Measurements from ENCODE around the gene DNAH6. TPM values are rescaled to one million over a fixed set of nuclear protein-coding genes. Genes with fewer than 3 reads are reported as not detected.

DNAH6 gene
- total and polyA plus RNA-seq, 10 of the 15 experiments (the other 5 are each of a cell fraction or from before 2014, with no cell fraction given) = 0.07 to 1.0 (median 0.29) TPM

DNA sequence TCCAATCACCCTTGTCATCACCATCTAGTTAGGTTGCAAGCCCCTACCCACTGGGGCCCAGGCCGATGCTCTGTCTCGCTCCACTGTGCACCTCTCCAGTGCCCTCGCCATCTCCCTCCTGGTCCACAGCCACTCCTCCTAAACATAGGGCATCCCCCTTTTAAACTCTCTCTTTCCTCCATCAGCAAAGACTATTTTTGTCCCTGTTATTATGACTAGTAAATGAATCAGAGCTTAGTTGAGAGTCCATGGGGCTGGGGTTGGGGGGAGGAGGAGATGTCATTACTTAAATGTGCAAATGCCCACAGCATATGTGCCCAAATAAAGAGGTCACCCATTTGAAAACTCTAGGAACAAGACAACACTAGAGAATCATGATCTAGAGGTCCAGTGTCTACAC lies 197.1 kb downstream of the DNAH6 start (continued):
- no peak for TF ChIP-seq ZNF687 (IDR thresholded peaks at IDR 0.05)
- no peak for TF ChIP-seq HDAC6 (IDR thresholded peaks at IDR 0.05; ENCODE audit: unreplicated experiment)
- no peak for TF ChIP-seq ZNF24 (IDR thresholded peaks at IDR 0.05)
- TF ChIP-seq ASH2L (IDR thresholded peaks at IDR 0.05; ENCODE audit: borderline replicate concordance, low read depth) = no peak
- TF ChIP-seq CBX3 (IDR thresholded peaks at IDR 0.05; ENCODE audit: borderline replicate concordance, low read depth) = no peak
- no peak for TF ChIP-seq IKZF2 (IDR thresholded peaks at IDR 0.05)
- no peak for TF ChIP-seq PAX8 (IDR thresholded peaks at IDR 0.05)

DNA sequence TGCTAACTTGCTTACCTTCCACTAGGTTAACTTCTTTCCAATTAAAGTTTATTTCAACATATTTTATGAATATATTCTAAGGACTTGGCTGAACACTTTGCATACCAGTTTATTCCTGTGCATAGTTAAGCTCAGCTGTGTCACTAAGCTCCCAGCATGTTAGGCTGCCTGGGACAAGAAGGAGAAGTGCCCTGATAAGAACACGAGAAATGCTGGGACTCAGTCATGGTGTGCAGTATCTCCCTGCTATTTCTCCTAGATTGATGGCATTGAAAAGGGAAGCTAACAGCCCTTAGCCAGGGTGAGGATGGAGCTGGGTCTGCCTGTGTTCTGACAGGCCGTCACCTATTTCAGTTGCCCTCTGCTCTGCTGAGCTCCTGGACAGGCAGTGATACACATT lies 200.3 kb downstream of the DNAH6 start:
- no peaks in the 10 kb centered on the region for H4K20me1 ChIP-seq (ENCODE audit: control insufficient read depth, insufficient read depth)
- no peaks in the 10 kb centered on the region; a peak in 1 of 4 replicates for H3K27me3 ChIP-seq (replicated peaks in 1 of 2; ENCODE audit: control insufficient read depth in 2 of 2, insufficient read depth in 2 of 2, low read length in 1 of 2)
- no peaks in the 10 kb centered on the region for H3K36me3 ChIP-seq (ENCODE audit: control insufficient read depth in 2 of 2, insufficient read depth in 2 of 2, low read length in 1 of 2)
- RAD21 ChIA-PET (ENCODE audit: unreplicated experiment) = interaction anchor here (0.7 to 1.5 kb wide), 2 partner anchors 209 to 278 kb away, joined by 3 to 7 read pairs; no protein-coding TSS in a partner anchor
- no peak overlapping the region for H3K27ac ChIP-seq (ENCODE audit: control insufficient read depth, insufficient read depth)
- H2AFZ ChIP-seq (ENCODE audit: control insufficient read depth, low read depth, low read length) = no peak overlapping the region
- WGBS (ENCODE audit: insufficient coverage, insufficient replicate concordance, low lambda C conversion rate, missing lambda C conversion rate) = 17% methylated on average over 2 of the region's 2 CpGs
- SMC1A ChIA-PET (ENCODE audit: uncharacterized antibody, unreplicated experiment) = interaction anchor here (1.1 to 1.3 kb wide), 2 partner anchors 27 to 209 kb away, joined by 3 to 4 read pairs; no protein-coding TSS in a partner anchor
- BruUV-seq (replicated peaks) = no TSS peak
- H3K9ac ChIP-seq (ENCODE audit: control insufficient read depth, insufficient read depth, low read length) = no peak overlapping the region
- no peak overlapping the region for H3K4me3 ChIP-seq
- H3K79me2 ChIP-seq (ENCODE audit: control insufficient read depth, insufficient read depth, low read length) = no peaks in the 10 kb centered on the region
- POLR2A ChIA-PET = no interaction called here
- intact Hi-C loops (cut with micrococcal nuclease; ENCODE audit: unreplicated experiment) (no loop called here), in situ Hi-C loops (cut with MboI) (no loop called here)
- no peak overlapping the region for H3K4me2 ChIP-seq (ENCODE audit: control insufficient read depth, insufficient read depth)
- DNase-seq (ENCODE audit: low read depth, low spot score) (no peak), FAIRE-seq (no peak), ATAC-seq (no peak)
- no peaks in the 10 kb centered on the region for H3K4me1 ChIP-seq (ENCODE audit: control insufficient read depth, insufficient read depth, low read length)
- no peaks in the 10 kb centered on the region for H3K9me3 ChIP-seq (replicated peaks; ENCODE audit: control insufficient read depth, insufficient read depth, low read length)
- CTCF ChIA-PET = interaction anchor here (2.1 kb wide), 1 partner anchor 11 kb away, joined by 6 read pairs; no protein-coding TSS in a partner anchor
- no peak for TF ChIP-seq MXI1 (IDR thresholded peaks at IDR 0.05; ENCODE audit: low read depth, low read length)
- TF ChIP-seq E4F1 (IDR thresholded peaks at IDR 0.05; ENCODE audit: borderline replicate concordance, partially characterized antibody) = no peak
- TF ChIP-seq CEBPZ (IDR thresholded peaks at IDR 0.05; ENCODE audit: low read depth, low read length) = no peak
- no peak for TF ChIP-seq MYC (IDR thresholded peaks at IDR 0.05; ENCODE audit: insufficient read depth, insufficient read length, insufficient replicate concordance, low read length, severe bottlenecking)
- TF ChIP-seq MTA3 (IDR thresholded peaks at IDR 0.05; ENCODE audit: borderline replicate concordance, low read length) = no peak
- TF ChIP-seq MEF2A (IDR thresholded peaks at IDR 0.05; ENCODE audit: insufficient read depth, low read depth, low read length) = no peak
- no peak for TF ChIP-seq CBX3 (IDR thresholded peaks at IDR 0.05; ENCODE audit: borderline replicate concordance, low read depth)

All from GM12878 (cell line).